Measurements from ENCODE around the gene AIFM2. TPM values are rescaled to one million over a fixed set of nuclear protein-coding genes. Genes with fewer than 3 reads are reported as not detected.

AIFM2 gene
- total and polyA plus RNA-seq, 2 of the 13 experiments (the other 11 are each of a cell fraction or from before 2014, with no cell fraction given): 20.3 to 29.5 TPM

DNA sequence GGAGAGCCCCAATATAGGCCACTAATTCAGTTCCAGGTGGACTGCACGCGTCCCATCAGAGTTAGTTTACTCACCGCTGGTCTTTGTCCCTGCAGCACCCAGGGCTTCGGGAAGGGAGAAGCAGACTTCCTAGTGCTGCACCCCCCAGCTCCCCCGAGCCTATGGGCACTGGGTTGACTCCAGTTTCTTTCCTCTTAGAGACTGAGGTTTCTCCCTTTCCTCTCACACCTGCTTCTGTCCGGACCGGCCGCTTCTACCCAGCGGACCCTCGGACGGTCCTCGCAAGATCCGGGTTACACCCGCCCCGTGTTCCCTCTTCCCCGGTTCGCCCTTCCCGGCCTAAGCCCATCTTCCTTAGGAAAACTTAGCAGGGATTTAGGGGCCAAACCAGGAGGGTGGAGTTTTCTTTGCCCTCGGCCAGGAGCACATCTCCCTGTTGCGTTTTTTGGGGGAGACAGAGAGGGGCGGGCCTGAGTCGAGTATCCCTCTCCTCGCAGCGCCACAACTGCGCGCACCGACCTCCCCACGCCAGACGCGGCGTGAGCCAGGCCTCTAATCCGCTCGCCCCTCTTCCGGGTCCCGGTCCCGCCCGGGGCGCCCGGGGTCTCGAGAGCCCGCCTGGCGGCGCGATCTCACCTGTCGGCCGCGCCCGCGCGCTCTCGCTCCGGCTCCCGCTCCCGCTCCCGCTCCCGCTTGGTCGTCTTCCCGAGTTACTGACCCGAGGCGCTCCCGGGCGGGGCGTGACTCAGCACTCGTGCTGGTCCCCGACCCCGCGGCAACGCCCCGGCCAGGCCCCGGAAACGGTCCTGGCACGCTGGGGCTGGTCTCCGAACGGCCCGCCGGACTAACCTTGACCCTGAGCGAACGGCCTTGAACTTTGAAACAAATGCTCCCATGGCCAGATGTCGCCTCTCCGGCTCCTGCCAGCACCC is at the start of gene AIFM2 (continued):
- TF ChIP-seq, protein P1, sequence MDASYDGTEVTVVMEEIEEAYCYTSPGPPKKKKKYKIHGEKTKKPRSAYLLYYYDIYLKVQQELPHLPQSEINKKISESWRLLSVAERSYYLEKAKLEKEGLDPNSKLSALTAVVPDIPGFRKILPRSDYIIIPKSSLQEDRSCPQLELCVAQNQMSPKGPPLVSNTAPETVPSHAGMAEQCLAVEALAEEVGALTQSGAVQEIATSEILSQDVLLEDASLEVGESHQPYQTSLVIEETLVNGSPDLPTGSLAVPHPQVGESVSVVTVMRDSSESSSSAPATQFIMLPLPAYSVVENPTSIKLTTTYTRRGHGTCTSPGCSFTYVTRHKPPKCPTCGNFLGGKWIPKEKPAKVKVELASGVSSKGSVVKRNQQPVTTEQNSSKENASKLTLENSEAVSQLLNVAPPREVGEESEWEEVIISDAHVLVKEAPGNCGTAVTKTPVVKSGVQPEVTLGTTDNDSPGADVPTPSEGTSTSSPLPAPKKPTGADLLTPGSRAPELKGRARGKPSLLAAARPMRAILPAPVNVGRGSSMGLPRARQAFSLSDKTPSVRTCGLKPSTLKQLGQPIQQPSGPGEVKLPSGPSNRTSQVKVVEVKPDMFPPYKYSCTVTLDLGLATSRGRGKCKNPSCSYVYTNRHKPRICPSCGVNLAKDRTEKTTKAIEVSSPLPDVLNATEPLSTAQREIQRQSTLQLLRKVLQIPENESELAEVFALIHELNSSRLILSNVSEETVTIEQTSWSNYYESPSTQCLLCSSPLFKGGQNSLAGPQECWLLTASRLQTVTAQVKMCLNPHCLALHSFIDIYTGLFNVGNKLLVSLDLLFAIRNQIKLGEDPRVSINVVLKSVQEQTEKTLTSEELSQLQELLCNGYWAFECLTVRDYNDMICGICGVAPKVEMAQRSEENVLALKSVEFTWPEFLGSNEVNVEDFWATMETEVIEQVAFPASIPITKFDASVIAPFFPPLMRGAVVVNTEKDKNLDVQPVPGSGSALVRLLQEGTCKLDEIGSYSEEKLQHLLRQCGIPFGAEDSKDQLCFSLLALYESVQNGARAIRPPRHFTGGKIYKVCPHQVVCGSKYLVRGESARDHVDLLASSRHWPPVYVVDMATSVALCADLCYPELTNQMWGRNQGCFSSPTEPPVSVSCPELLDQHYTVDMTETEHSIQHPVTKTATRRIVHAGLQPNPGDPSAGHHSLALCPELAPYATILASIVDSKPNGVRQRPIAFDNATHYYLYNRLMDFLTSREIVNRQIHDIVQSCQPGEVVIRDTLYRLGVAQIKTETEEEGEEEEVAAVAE (CRISPR knock-in tag; IDR thresholded peaks at IDR 0.05; ENCODE audit: borderline replicate concordance): peak; percentile 24; the same call in 1 of the 2 replicates
- TF ChIP-seq ZFP82 (CRISPR knock-in tag; IDR thresholded peaks at IDR 0.05; ENCODE audit: borderline replicate concordance): peak; percentile 87; the same call in 1 of the 2 replicates
- no peak for TF ChIP-seq TAF15 (IDR thresholded peaks at IDR 0.05; ENCODE audit: low read depth, low read length, poor library complexity, severe bottlenecking)
- peak; percentile 71 for TF ChIP-seq HDAC2 (CRISPR knock-in tag; IDR thresholded peaks at IDR 0.05)
- no peak; the same call in 1 of the 2 replicates for TF ChIP-seq KDM5A (IDR thresholded peaks at IDR 0.05; ENCODE audit: borderline replicate concordance, low read length)
- TF ChIP-seq HMGA1 (CRISPR knock-in tag; conservative IDR thresholded peaks at IDR 0.05): no peak
- peak; percentile 11; the same call in 1 of the 2 replicates for TF ChIP-seq ZNF652 (CRISPR knock-in tag; IDR thresholded peaks at IDR 0.05; ENCODE audit: borderline replicate concordance, low read depth)
- 0 out of 2 replicates have a peak, but pooled peaks have one; percentile 29 for TF ChIP-seq FOSL1 (CRISPR knock-in tag; IDR thresholded peaks at IDR 0.05; ENCODE audit: borderline replicate concordance)
- TF ChIP-seq ZMYM4 (CRISPR knock-in tag; IDR thresholded peaks at IDR 0.05): peak; percentile 80
- TF ChIP-seq, protein P2, sequence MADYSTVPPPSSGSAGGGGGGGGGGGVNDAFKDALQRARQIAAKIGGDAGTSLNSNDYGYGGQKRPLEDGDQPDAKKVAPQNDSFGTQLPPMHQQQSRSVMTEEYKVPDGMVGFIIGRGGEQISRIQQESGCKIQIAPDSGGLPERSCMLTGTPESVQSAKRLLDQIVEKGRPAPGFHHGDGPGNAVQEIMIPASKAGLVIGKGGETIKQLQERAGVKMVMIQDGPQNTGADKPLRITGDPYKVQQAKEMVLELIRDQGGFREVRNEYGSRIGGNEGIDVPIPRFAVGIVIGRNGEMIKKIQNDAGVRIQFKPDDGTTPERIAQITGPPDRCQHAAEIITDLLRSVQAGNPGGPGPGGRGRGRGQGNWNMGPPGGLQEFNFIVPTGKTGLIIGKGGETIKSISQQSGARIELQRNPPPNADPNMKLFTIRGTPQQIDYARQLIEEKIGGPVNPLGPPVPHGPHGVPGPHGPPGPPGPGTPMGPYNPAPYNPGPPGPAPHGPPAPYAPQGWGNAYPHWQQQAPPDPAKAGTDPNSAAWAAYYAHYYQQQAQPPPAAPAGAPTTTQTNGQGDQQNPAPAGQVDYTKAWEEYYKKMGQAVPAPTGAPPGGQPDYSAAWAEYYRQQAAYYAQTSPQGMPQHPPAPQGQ (CRISPR knock-in tag; IDR thresholded peaks at IDR 0.05; ENCODE audit: borderline replicate concordance): no peak
- no peak for TF ChIP-seq ZMAT3 (CRISPR knock-in tag; conservative IDR thresholded peaks at IDR 0.05)
- peak; percentile 96 for TF ChIP-seq HNF4A (CRISPR knock-in tag; IDR thresholded peaks at IDR 0.05)
- no peak for TF ChIP-seq JUN (CRISPR knock-in tag; IDR thresholded peaks at IDR 0.05)
- peak; percentile 29; the same call in 1 of the 2 replicates for TF ChIP-seq ZNF616 (CRISPR knock-in tag; IDR thresholded peaks at IDR 0.05; ENCODE audit: low read depth)
- no peak for TF ChIP-seq ZBTB1 (CRISPR knock-in tag; IDR thresholded peaks at IDR 0.05; ENCODE audit: borderline replicate concordance)
- TF ChIP-seq ZNF598 (CRISPR knock-in tag; IDR thresholded peaks at IDR 0.05; ENCODE audit: borderline replicate concordance): no peak
- no peak for TF ChIP-seq ZNF326 (CRISPR knock-in tag; IDR thresholded peaks at IDR 0.05; ENCODE audit: borderline replicate concordance)
- TF ChIP-seq SOX13 (IDR thresholded peaks at IDR 0.05): no peak
- TF ChIP-seq SOX13 (CRISPR knock-in tag; conservative IDR thresholded peaks at IDR 0.05 in 1 of 2, IDR thresholded peaks at IDR 0.05 in 1 of 2): peak in 1 of 2 experiments; percentile 84; a peak in 2 of 4 replicates
- TF ChIP-seq ZNF335 (CRISPR knock-in tag; IDR thresholded peaks at IDR 0.05): 0 out of 2 replicates have a peak, but pooled peaks have one; percentile 57
- 0 out of 2 replicates have a peak, but pooled peaks have one; percentile 47 for TF ChIP-seq KDM3A (CRISPR knock-in tag; IDR thresholded peaks at IDR 0.05; ENCODE audit: low read depth)

Data from HepG2 (cell line).